Measurements from ENCODE around the gene ARPC1A. TPM values are rescaled to one million over a fixed set of nuclear protein-coding genes. Genes with fewer than 3 reads are reported as not detected.
"Not testable (repeated sequence)": the region's sequence is repeated elsewhere in the genome, so short reads cannot be mapped to it uniquely, and the experiment has no call there.

ARPC1A gene
- total RNA-seq, 2 donors from 2014 or later: 74.4 to 85.5 TPM

- intact Hi-C loops (cut with DNase I): no loop called here
- no peak for DNase-seq (ENCODE audit: low spot score)
Observed at GRCh38 chr7:99380823-99381663, 55.3 kb downstream of the ARPC1A start.

GRCh38 chr7:99381664-99382075, 56.0 kb downstream of the ARPC1A start:
- intact Hi-C loops (cut with DNase I): no loop called here
- no peak for DNase-seq (ENCODE audit: low spot score)

- intact Hi-C loops (cut with DNase I): no loop called here
Observed at GRCh38 chr7:99383203-99383602, 57.5 kb downstream of the ARPC1A start.

GRCh38 chr7:99383791-99384370, 58.2 kb downstream of the ARPC1A start:
- no peak for DNase-seq (ENCODE audit: low spot score)
- intact Hi-C loops (cut with DNase I): no loop called here

More at GRCh38 chr7:99383203-99383602, 57.5 kb downstream of the ARPC1A start:
- DNase-seq (ENCODE audit: low spot score): no peak

- intact Hi-C loops (cut with DNase I): no loop called here
- DNase-seq (ENCODE audit: low spot score): no peak
Observed at GRCh38 chr7:99384523-99384922, 58.8 kb downstream of the ARPC1A start.

GRCh38 chr7:99385564-99385963, 59.9 kb downstream of the ARPC1A start:
- intact Hi-C loops (cut with DNase I): no loop called here
- no peak for DNase-seq (ENCODE audit: low spot score)

GRCh38 chr7:99386584-99387238, 61.0 kb downstream of the ARPC1A start:
- intact Hi-C loops (cut with DNase I): no loop called here

GRCh38 chr7:99387239-99387635, 61.5 kb downstream of the ARPC1A start:
- intact Hi-C loops (cut with DNase I); DNase-seq (ENCODE audit: low spot score): not testable (repeated sequence)

More at GRCh38 chr7:99386584-99387238, 61.0 kb downstream of the ARPC1A start:
- no peak for DNase-seq (ENCODE audit: low spot score)

- no peak for DNase-seq (ENCODE audit: low spot score)
- intact Hi-C loops (cut with DNase I): no loop called here
Observed at GRCh38 chr7:99387912-99388311, 62.2 kb downstream of the ARPC1A start.

- intact Hi-C loops (cut with DNase I): no loop called here
Observed at GRCh38 chr7:99389772-99390171, 64.1 kb downstream of the ARPC1A start.

GRCh38 chr7:99390941-99391602, 65.4 kb downstream of the ARPC1A start:
- no peak for DNase-seq (ENCODE audit: low spot score)

More at GRCh38 chr7:99389772-99390171, 64.1 kb downstream of the ARPC1A start:
- no peak for DNase-seq (ENCODE audit: low spot score)

GRCh38 chr7:99392046-99392445, 66.3 kb downstream of the ARPC1A start:
- intact Hi-C loops (cut with DNase I): no loop called here
- no peak for DNase-seq (ENCODE audit: low spot score)

More at GRCh38 chr7:99390941-99391602, 65.4 kb downstream of the ARPC1A start:
- intact Hi-C loops (cut with DNase I): no loop called here

GRCh38 chr7:99392659-99393354, 67.1 kb downstream of the ARPC1A start:
- DNase-seq (ENCODE audit: low spot score): peak; percentile 93
- intact Hi-C loops (cut with DNase I): no loop called here

- DNase-seq (ENCODE audit: low spot score): no peak
- intact Hi-C loops (cut with DNase I): no loop called here
Observed at GRCh38 chr7:99393355-99394187, 67.9 kb downstream of the ARPC1A start.

GRCh38 chr7:99394188-99394502, 68.4 kb downstream of the ARPC1A start:
- intact Hi-C loops (cut with DNase I): no loop called here
- no peak for DNase-seq (ENCODE audit: low spot score)

GRCh38 chr7:99395616-99396327, 70.1 kb downstream of the ARPC1A start:
- intact Hi-C loops (cut with DNase I): no loop called here
- no peak for DNase-seq (ENCODE audit: low spot score)

- intact Hi-C loops (cut with DNase I): no loop called here
- no peak for DNase-seq (ENCODE audit: low spot score)
Observed at GRCh38 chr7:99396418-99397296, 71.0 kb downstream of the ARPC1A start.

Measured in posterior vena cava (tissue), 2 donors.